Left colon (tissue), 2 donors: Measurements from ENCODE around the gene WNK2. TPM values are rescaled to one million over a fixed set of nuclear protein-coding genes. Genes with fewer than 3 reads are reported as not detected.
"Not testable (repeated sequence)": the region's sequence is repeated elsewhere in the genome, so short reads cannot be mapped to it uniquely, and the experiment has no call there.

ENCODE experiments used
- ATAC-seq: fragments of 200-7000 bp; cut with Tn5 transposase; one replicate; pipeline ENCODE4 v1.9.1; 2020; ENCODE audit warnings: mild to moderate bottlenecking, moderate library complexity
- DNase-seq, 2 donors: peaks; one replicate each; pipeline ENCODE4 v3.0.0-alpha.2; 2020
- intact Hi-C, 2 donors: fragments of 100-400 bp; cut with DNase I in 1 of 2; cut with micrococcal nuclease in 1 of 2; formaldehyde crosslinking; loops; one replicate each; pipeline versions ENCODE4 v1.11.2 to v1.14.0; 2022; cut with DNase I, micrococcal nuclease
- total RNA-seq, 2 donors: library from RNA; stranded (reverse); fragmentation: NEBNext Ultra II Directional; extraction: Animal tissue kit (Norgen Biotek cat#: 25700); gene quantifications; one replicate each; pipeline ENCODE4 v1.2.1, GENCODE V29; 2021
- donor health status: DM: no; HTN: no; CAD: no.
- donor health status: DM: yes; HTN: yes; CAD: no.

WNK2 gene
- total RNA-seq, 2 donors from 2014 or later, result 161 to 279 TPM

DNA sequence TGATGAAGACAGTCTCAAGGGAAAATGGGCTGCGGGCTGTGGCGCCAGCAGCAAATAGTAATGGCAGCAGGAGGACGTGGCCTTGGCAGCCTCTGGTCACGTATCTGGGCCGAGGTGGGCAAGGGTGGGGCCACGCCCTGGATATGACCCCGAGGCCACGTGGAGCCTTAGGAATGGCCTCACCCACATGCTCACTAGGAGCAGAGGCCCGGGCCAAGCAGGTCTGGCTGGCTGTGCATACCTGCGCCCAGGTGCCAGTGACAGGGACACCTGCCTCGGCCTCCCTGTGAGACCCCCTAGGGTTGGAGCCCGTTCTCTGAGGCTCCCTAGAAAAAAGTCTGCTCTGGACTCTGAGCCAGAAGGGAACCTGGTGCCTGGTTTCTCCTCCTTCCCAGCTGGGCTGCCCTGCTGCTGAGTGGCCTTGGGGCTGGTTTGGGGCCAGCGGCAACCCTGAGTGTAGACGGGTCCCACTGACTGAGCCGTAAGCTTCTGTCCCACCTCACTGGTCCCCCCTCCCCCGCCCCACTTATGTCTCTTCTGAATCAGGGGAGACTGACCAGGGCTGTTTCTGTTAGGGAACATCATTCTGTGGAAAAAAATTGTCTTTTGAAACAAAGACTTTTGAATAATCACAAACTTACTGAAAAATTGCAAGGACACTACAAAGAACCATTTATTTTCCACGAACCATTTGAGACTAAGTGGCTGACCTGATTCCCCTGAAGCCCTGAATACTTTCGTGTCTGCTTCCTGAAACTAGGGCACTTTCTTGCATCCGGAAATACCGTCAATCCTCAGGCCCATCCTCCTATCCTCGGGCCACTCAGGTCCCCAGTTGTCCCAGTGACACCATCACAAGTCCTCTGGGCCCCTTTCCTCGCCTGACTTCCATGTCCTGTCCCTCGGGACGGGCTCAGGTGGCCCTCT is 60.8 kb downstream of the WNK2 start:
- intact Hi-C loops, result no loop called here
- DNase-seq, result no peak
- peak; percentile 71 for ATAC-seq

DNA sequence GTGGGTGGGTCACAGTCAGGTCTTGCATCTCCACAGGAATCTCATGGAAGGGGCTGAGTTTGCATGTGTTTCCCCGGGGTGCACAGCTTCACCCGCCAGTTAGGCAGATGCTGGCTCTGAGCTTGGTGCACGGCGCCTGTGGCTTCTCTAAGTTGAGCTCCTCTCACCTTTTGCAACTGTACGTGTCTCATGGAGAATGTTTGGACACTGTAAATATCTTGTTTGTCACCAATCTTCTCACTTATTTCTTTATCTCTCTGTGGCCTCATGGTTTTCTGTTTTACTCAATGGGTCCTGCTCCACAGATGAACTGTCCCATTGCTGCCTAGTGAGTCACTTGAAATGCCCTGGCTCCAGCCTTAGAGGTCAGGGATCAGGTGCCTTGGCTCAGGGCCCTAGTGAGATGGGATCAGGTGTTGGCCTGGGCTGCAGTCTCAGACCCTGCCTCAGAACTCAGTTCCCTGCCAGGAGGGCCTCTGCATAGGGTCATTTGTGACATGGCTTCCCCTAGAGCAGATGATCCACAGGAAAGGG is 61.6 kb downstream of the WNK2 start:
- no peak for ATAC-seq
- DNase-seq, result no peak
- intact Hi-C loops, result no loop called here

DNA sequence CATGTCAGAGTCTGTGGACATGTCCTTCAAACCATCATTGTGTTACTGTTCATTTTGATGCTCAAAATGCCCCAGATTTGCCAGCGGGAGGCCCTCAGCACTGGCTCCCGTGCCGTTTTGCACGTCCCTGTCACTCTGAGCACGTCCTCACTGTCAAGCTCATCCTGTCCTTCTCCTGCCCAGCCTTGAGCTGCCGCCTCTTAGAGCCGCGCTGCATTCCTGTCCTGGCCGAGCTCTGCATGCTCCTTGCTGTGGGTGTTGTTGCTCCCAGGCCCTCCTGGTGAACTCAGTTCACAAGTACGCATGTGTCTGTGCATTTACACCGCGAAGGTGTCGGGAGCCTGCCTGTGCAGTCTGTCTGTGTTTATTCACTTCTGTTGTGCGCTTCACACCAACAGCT is 62.2 kb downstream of the WNK2 start:
- ATAC-seq (no peak), DNase-seq (no peak)
- intact Hi-C loops, result no loop called here

DNA sequence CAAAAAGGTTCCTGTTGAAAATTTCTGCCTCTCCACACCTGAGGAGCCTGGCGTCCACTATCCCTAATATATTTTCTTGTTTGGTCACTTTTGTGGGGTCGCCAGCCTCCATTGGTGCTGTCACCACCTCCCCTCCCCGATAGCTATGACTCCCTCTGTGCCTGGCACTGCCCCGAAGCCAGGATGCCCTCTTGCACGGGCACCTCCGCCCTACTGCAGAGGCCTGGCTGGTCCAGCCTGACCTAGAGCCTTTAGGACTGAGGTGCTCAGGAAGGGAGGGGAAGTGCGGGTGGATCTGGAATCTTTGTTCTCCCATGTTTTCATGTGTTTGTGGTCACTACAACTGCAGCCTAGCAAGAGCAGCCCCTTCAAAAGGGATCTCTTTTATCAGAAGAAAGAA is 62.6 kb downstream of the WNK2 start:
- ATAC-seq (no peak), DNase-seq (no peak)
- intact Hi-C loops, result no loop called here

DNA sequence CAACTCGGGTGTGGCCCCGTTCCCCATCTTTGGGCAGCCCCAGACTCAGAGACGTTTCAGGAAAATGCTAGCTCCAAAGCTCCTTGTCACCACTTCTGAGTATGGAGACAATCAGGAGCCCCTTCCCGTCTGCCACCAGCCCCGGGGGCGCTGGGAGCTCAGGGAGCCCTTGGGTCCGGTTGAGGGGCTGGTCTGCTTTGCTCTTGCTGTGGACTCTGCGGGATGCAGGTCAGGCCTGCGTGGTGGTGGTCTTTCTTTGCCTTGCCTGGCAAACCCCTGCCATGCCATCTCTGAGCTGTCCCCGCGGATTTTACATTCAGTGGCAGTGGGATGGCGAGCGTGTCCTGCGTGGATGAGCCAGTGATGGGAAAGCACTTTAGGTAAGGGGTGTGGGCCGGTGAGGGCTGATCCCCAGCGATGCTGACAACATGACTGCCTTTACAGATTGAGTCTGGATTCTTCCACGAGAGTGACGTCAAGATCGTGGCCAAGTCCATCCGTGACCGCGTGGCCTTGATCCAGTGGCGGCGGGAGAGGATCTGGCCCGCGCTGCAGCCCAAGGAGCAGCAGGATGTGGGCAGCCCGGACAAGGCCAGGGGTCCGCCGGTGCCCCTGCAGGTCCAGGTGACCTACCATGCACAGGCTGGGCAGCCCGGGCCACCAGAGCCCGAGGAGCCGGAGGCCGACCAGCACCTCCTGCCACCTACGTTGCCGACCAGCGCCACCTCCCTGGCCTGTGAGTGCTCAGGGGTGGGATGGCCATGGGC is 63.3 kb downstream of the WNK2 start:
- ATAC-seq (no peak), DNase-seq (no peak)
- intact Hi-C loops, result no loop called here

DNA sequence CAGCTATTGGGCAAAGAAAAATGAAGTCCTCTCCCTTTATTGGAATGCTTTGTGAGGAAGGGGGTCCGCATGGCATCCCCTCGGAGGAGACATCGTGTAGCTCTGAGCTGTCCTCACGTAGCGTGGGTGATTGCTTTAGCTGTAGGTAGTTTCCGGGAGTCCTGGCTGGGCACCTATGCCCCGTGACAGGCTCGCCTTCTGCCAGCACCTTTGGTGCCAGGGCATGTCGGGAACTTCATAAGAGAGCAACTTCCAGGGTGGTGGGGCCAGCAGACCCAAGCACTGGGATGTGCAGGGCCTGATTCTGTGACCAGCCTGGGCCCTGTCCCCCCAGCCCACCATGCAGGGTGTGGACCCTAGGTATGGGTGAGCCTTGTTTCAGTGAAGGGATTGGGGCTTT is 64.0 kb downstream of the WNK2 start:
- intact Hi-C loops, result no loop called here
- no peak for DNase-seq
- no peak for ATAC-seq

DNA sequence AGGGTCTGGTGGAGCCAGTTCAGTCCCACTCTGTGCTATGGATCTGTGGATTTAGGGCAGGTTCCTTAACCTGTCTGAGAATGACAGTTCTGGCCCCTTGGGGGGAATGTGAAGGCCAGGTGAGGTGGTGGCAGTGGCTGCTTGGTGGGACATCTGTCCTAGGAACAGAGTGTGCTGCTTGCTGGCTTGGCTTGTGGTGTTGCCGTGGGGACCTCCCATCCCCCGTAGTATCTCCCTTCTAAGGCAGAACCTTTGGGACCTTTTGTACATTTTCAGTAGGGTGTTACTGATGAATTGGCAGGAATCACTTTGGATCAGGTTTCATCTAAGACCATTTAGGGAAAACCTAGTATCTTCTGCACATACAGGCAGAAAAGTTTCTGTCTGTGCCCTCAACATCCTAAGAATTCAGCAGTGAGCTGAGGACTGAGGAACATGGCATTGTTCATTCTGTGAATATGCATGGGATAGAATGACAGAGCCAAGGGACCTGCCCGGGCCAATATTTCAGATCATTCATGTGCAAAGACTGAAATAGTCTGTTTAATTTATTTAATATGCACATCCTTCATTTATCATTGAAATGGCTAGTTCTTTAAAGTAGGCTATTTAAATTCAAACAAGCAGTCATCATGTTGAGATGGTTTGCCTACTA is 64.6 kb downstream of the WNK2 start:
- ATAC-seq (no peak), DNase-seq (no peak)
- intact Hi-C loops, result no loop called here

DNA sequence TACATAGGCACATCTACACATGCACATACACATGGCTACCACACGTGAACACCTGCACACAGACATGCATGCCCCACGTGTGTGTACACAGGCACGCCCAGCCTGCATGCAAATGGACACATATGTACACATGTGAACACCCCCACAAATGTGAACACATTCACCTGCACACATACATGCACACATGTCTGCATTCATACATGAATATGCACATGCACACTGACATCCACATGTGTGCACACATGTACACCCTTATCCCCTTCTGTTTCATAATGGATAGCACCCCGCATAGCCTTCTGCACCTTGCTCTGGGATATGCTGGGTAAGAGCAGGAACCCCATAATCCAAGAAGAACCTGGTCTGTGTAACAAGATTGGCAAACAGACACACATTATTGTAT is 66.2 kb downstream of the WNK2 start:
- intact Hi-C loops, result no loop called here
- ATAC-seq (no peak), DNase-seq (no peak)

DNA sequence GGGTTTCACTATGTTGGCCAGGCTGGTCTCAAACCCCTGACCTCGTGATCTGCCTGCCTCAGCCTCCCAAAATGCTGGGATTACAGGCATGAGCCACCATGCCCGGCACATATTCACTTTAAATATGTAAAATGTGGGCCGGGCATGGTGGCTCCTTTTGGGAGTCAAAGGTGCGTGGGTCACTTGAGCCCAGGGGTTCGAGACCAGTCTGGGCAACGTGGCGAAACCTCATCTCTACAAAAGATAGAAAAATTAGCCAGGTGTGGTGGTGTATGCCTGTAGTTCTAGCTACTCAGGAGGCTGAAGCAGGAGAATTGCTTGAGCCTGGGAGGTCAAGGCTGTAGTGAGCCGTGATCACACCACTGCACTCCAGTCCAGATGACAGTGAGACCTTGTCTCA is 67.4 kb downstream of the WNK2 start:
- ATAC-seq, intact Hi-C loops: not testable (repeated sequence)
- DNase-seq, result peak in 1 of 2 donors; percentile 2

DNA sequence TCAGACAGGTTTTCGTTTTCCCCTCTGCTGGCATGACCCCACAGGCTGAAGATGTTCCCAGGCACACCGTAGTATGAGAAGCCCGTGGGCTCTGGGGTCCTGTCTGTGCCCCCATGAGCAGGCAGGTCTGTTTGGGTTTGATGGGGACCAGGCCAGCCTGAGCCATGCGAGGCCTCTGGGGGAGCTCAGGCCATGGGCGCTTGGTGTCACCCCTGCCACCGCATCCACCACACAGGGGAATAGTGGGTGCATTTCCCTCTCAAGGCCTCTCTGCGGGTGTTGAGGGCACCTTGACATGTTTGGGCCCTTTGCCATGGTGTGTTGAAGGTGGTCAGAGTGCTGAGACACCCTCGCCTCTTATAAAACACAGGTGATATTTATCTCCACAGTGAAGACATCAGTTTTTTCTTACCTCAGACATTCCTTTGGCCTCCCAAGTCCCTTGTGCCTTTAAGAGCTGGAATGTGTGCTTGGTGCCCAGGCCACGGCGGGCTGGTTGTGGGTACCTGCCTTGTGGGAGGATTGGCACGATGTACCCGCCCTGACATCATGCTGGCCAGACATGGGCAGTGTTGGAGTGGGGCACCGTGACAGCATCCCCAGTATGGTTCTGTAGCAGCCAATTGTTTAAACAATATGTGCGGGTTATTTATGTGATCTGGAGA is 68.3 kb downstream of the WNK2 start:
- peak in 1 of 2 donors; percentile 22 for DNase-seq

DNA sequence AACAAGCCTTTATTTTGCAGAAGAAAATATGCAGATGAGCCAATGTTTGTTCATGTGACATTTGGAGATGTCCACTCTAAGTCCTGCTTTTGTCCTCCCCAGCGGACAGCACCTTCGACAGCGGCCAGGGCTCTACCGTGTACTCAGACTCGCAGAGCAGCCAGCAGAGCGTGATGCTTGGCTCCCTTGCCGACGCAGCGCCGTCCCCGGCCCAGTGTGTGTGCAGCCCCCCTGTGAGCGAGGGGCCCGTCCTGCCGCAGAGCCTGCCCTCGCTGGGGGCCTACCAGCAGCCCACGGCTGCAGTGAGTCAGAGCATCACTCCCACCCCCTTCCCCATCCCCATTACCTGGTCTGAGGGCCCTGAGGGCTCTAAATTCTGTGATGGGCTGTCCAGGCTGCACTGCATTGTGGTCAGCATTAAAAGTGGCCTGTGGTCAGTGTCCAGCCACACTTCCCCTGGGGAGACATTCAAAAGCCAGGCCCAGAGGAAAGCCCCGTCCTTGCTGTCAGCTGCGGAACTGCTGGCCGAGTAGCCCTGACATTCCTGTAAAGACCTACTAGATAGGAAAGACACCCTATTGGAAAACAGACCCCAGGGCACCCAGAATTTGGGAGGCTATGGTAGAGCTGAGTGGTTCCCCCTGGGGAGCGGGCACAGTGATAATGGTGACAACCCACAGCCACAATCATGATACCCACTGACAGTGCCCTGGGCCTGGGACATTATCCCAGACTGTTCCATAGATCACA is 69.0 kb downstream of the WNK2 start:
- DNase-seq (peak; percentile 2 to 22), ATAC-seq (no peak)
- intact Hi-C loops, result no loop called here

More for the DNA sequence above, 68.3 kb downstream of the WNK2 start:
- intact Hi-C loops, result no loop called here
- no peak for ATAC-seq

DNA sequence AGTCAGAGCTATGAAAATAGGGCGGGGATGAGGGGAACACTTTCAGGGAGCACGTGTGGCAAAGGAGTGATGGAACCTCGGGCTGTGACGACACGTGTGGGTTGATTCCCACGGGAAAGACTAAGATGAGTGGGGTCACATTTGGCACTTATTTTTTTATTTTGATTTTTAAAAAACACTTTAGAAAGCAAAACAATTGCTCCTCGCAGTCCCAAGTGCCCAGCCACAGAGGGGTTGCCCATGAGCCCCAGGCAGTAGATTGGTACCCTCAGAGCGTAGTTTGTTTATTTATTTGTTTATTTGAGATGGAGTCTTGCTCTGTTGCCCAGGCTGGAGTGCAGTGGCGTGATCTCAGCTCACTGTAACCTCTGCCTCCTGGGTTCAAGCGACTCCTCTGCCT is 69.7 kb downstream of the WNK2 start:
- no peak for DNase-seq
- intact Hi-C loops, result no loop called here
- ATAC-seq, result no peak

DNA sequence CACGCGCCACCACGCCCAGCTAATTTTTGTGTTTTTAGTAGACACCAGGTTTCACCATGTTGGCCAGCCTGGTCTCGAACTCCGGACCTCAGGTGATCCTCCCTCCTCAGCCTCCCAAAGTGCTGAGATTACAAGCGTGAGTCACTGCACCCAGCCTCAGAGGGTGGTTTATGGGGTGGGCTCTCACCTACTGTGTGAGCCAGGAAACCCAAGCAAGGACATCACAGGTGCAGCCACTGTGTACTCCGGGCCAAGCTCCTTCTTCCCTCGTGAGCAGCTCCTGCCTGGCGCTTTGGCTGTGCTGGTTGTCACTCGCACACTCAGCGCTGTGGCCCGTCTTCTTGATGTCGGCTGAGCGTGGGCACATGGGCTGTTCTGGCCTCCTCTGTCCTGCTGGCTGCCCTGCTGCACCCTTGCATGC is 70.1 kb downstream of the WNK2 start:
- intact Hi-C loops, result no loop called here
- ATAC-seq (no peak), DNase-seq (peak; percentile 2 to 17)

DNA sequence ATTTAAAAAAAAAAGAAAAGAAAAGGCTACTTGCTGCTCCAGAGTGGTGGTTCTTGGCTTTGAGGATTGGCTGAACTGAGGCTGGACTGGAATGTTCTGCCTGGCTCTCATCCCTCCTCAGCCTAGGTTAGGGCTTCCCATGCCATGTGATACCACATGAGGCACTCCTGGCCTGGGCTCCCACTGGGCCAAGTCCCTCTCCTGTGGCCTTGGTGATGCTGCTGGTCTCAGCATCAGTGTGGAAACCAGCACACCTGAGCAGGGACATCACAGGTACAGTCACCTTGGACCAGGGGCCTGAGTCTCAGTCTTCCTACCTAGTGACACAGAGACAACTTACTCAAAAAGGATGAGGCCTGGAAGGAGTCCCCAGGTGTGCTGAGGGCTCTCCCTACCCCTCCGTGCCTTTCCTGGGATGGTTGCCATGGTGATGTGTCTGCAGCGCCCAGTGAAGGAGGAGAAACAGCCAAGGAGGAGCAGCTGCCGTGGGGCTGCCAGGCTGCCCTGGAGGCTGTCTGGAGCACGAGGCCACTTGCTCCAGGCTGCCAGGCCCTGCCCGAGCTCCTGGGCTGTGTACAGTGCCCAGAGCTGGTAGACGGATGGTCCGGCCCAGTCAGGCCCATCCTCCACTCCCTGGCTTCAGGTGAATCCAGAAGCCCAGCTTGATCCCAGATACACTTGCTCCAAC is 71.0 kb downstream of the WNK2 start:
- peak in 1 of 2 donors; percentile 3 for DNase-seq
- no peak for ATAC-seq
- intact Hi-C loops, result no loop called here

DNA sequence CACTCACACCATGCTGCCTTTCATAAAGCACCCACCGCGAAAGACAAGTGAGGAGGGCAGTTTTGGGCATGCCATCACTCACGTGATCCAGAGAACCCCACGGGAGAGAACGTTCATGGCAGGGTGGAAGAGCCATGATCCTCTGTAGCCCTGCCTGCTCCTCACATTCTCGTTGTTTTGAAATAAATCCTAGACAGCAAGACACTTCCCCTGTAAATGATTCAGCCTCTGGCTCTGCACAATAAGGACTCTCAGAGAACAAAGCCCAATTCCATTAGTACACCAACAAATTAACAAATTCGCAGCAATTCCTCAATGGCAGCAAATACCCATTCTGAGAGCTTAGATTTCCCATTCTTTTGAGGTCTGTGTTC is 71.5 kb downstream of the WNK2 start:
- intact Hi-C loops, result no loop called here
- ATAC-seq (no peak), DNase-seq (no peak)

DNA sequence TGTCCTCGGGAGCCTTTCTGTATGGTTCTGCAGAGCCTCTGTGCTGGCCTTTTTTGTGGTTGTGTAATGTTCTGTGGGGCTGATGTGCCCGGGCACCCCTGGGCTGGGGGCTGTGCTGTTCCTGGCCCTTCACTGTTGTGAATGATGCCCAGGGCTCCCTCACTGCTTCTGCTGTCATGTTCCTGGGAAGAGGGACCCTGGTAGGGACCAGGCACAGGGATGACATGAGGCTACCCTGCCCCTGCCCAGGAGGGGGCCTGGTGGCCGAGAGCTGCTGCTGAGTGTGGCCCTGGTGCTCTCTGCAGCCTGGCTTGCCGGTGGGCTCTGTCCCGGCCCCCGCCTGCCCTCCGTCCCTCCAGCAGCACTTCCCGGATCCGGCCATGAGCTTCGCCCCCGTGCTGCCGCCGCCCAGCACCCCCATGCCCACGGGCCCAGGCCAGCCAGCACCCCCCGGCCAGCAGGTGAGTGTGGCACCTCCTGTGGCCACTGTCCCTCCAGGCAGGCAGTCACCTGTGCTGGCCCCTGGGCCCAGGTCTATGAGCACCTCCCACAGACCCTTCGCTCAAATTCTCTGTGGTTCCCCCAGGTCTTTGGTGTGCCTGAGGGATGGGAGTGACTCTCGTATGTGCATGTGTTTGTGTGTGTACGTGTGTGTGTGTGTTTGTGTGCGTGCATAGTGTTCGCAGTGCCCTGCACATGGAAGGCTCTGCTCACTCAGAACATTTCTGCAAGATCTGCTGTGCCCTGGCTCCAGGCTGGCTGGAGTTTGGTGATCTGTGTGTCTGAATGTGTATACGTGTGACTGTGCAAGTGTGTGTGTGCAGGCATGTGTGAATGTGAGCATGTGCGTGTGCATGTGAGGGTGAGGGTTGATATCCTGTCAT is 72.3 kb downstream of the WNK2 start:
- no peak for ATAC-seq
- intact Hi-C loops, result no loop called here
- DNase-seq, result peak; percentile 1 to 19
